Lower lobe of right lung (tissue), 2 donors: Measurements from ENCODE around the gene RREB1. TPM values are rescaled to one million over a fixed set of nuclear protein-coding genes. Genes with fewer than 3 reads are reported as not detected.

Source experiments
- ATAC-seq, 2 donors: fragments of 200-7000 bp; cut with Tn5 transposase; one replicate each; pipeline ENCODE4 v1.9.1; 2020 to 2022; ENCODE audit warnings: mild to moderate bottlenecking in 2 of 2, moderate library complexity in 2 of 2
- DNase-seq: peaks from one replicate; pipeline ENCODE4 v3.0.0-alpha.2; 2020
- H3K27ac ChIP-seq: fragments of 200-600 bp; one replicate; pipeline ENCODE4 v1.8.0; 2022
- H3K27me3 ChIP-seq: fragments of 200-600 bp; one replicate; pipeline ENCODE4 v1.8.0; 2022; ENCODE audit warnings: low read depth
- H3K36me3 ChIP-seq: fragments of 200-600 bp; one replicate; pipeline ENCODE4 v1.8.0; 2022; ENCODE audit warnings: mild to moderate bottlenecking
- H3K4me1 ChIP-seq: fragments of 200-600 bp; one replicate; pipeline ENCODE4 v1.8.0; 2022
- H3K4me3 ChIP-seq: fragments of 200-600 bp; one replicate; pipeline ENCODE4 v1.8.0; 2022; ENCODE audit warnings: mild to moderate bottlenecking
- H3K9me3 ChIP-seq: fragments of 200-600 bp; one replicate; pipeline ENCODE4 v1.8.0; 2022
- intact Hi-C: fragments of 100-400 bp; cut with DNase I; formaldehyde crosslinking; loops from one replicate; pipeline ENCODE4 v1.11.0; 2022
- total RNA-seq: library from RNA; stranded (reverse); fragmentation: NEBNext Ultra II Directional; extraction: Animal tissue kit (Norgen Biotek cat#: 25700); gene quantifications from one replicate; pipeline ENCODE4 v1.2.1, GENCODE V29; 2021
- TF ChIP-seq, protein P1 (sequence below): fragments of 200-600 bp; IDR thresholded peaks from one replicate; pipeline ENCODE4 v1.8.0; 2022; ENCODE audit warnings: antibody characterized with exemption, mild to moderate bottlenecking
- donor health status: DM: no; HTN: yes; CAD: no; lungs with severe emphysema.

RREB1 gene
- total RNA-seq, 1 donor from 2014 or later, result 62.8 TPM

DNA sequence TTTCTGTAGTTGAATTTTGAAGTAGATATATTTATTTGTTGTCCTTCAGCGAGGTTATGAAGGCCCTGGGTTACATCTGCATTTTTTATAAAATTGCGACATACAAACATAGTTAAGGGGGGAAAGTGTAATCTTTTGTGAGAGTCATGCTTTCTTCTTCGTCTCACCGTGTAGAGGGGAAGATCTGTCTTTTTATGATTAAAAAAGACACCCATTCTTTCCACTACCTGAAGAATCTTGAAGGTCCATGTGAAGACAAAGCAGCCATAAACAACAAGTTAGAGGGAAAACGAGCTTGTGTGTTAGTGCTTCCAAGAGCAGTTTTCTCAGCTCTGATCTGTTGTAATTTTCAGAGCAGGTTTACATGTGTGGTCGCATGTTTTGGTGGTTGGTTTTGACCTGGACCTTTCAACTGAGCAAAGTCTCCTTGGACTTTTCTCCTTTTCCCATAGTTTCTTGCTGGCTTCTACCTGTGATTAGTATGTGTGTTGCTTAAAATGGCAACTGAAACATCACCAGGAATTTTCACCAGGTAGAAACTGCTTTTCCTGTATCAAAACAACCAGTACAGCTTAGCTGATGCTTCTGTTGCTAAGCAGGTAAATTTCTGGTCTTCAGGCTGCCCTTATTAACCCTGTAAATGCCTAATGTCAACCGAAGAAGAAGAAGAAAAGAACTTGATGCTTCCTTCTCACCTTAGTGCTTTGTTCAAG, 37.3 kb downstream of the RREB1 start:
- Histone ChIP-seq H3K4me1 (peaks cover 70% of the 10 kb centered on the region), H3K36me3 (no peaks in the 10 kb centered on the region), H3K27ac (peak overlapping the region; percentile 75), H3K9me3 (no peaks in the 10 kb centered on the region), H3K27me3 (no peaks in the 10 kb centered on the region), H3K4me3 (no peak overlapping the region)
- intact Hi-C loops, result no loop called here
- TF ChIP-seq, protein P1, sequence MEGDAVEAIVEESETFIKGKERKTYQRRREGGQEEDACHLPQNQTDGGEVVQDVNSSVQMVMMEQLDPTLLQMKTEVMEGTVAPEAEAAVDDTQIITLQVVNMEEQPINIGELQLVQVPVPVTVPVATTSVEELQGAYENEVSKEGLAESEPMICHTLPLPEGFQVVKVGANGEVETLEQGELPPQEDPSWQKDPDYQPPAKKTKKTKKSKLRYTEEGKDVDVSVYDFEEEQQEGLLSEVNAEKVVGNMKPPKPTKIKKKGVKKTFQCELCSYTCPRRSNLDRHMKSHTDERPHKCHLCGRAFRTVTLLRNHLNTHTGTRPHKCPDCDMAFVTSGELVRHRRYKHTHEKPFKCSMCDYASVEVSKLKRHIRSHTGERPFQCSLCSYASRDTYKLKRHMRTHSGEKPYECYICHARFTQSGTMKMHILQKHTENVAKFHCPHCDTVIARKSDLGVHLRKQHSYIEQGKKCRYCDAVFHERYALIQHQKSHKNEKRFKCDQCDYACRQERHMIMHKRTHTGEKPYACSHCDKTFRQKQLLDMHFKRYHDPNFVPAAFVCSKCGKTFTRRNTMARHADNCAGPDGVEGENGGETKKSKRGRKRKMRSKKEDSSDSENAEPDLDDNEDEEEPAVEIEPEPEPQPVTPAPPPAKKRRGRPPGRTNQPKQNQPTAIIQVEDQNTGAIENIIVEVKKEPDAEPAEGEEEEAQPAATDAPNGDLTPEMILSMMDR, result no peak
- no peak for DNase-seq
- peak in 1 of 2 donors; percentile 12 for ATAC-seq

DNA sequence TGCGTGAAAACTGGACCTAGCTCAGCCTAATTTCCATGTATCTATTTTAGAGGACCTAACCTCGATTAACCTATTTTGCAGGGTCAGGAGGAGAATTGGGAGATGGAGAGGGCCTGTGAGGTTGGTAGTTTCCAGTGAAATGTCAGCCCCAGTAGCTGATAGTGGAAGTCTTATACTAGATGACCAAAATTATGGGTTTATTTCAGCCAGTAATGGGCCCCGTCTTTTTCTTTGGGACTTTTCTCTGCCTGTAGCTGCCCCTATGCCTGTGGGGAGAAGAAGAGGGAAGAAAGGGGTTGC, 37.8 kb downstream of the RREB1 start:
- no peak for DNase-seq
- intact Hi-C loops, result no loop called here
- no peaks in the 10 kb centered on the region for H3K9me3 ChIP-seq
- H3K36me3 ChIP-seq, result no peaks in the 10 kb centered on the region
- H3K27me3 ChIP-seq, result no peaks in the 10 kb centered on the region
- ATAC-seq, result no peak
- no peak overlapping the region for H3K4me3 ChIP-seq
- H3K4me1 ChIP-seq, result peaks cover 70% of the 10 kb centered on the region
- TF ChIP-seq, protein P1, result no peak
- H3K27ac ChIP-seq, result peak overlapping the region; percentile 75

- Histone ChIP-seq H3K4me3 (no peak overlapping the region), H3K4me1 (peaks cover 76% of the 10 kb centered on the region), H3K27ac (peak overlapping the region; percentile 75), H3K27me3 (no peaks in the 10 kb centered on the region), H3K36me3 (no peaks in the 10 kb centered on the region), H3K9me3 (no peaks in the 10 kb centered on the region)
- intact Hi-C loops, result no loop called here
- TF ChIP-seq, protein P1, result no peak
- peak; percentile 76 for DNase-seq
- peak; percentile 77 to 80 for ATAC-seq
Measured at GRCh38 chr6:7145885-7146828, 38.4 kb downstream of the RREB1 start.

DNA sequence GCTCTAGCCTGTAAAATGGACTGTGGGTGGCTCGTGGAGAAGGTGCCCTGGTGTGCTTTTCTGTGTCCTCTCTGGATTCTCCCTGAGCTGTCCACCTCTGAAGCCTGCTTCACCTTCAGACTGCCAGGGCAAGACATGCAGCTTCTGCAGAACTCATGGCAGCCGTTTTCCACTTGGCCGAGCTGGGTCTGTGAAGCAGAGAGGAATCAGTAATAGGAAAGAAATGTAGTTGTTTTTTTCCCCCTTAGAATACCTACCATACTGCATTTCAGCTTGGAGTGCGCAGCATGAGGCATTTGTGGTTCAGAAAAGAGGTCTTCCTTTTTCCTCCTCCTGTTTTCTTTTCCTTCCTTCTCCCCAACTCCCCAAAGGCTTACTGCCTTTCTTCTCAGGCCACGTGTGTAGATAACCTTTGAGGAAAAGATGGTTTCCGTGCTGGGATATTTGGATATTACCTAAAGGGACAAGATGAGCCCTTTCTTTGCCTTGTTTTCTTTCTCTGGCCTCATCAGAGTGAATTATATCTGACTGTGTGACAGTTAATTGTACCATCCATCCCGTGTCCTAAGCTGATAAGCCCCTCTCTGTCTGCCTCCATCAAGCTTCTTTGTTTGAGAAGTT, 39.4 kb downstream of the RREB1 start:
- Histone ChIP-seq H3K4me3 (no peak overlapping the region), H3K36me3 (no peaks in the 10 kb centered on the region), H3K9me3 (no peaks in the 10 kb centered on the region), H3K27me3 (no peaks in the 10 kb centered on the region), H3K27ac (peak overlapping the region; percentile 75), H3K4me1 (peaks cover 77% of the 10 kb centered on the region)
- TF ChIP-seq, protein P1, result no peak
- no peak for ATAC-seq
- DNase-seq, result no peak
- intact Hi-C loops, result no loop called here

DNA sequence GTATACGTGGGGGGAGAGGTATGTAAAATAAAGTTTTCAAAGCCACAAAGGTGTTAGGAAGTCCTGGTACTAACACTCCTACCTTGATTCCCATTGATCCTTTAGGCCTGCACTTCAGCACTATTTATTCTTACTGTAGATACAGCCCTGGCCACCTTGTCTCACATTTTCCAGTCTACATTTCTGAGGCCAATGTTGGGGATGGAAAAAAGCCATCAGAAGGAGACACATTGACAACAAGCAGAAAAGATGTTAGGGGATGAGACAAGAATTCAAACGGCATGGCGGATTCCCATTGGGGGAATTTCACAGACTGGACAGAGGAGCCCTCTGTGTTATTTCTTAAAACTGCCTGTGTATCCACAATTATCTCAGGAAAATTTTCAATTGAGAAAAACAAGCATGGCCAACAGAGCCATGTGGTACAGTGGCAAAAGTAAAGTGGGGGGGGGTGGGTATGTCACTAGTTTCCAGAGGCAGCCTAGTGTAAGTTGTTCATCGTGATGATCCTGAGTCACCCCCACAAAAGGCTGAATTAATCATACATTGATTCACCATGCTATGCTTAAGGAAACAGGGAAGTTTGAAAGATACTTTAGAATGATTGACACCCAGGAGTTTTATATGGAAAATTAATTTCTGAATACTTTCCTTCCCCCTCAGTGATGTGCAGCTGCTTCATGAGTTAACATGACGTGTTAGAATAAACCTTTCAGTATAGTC, 40.5 kb downstream of the RREB1 start:
- DNase-seq (no peak), ATAC-seq (no peak)
- Histone ChIP-seq H3K27me3 (no peaks in the 10 kb centered on the region), H3K4me3 (no peak overlapping the region), H3K4me1 (peaks cover 79% of the 10 kb centered on the region), H3K27ac (no peak overlapping the region), H3K9me3 (no peaks in the 10 kb centered on the region), H3K36me3 (no peaks in the 10 kb centered on the region)
- intact Hi-C loops, result no loop called here
- TF ChIP-seq, protein P1, result no peak
